NCI-H1436 (cell line): ENCODE results near the gene PRDM16.

Experiments used
- DNase-seq: peaks from one replicate; lab custom pipeline; 2025; lab: John Stamatoyannopoulos, UW

Gene PRDM16

GRCh38 chr1:3068564-3069431 lies at the start of gene PRDM16:
TSS of gene PRDM16 (plus strand) at chr1:3069203. CDS start at chr1:3069260, 57 bp downstream.
- peak; percentile 29 for DNase-seq

GRCh38 chr1:3019516-3020051 lies 49.4 kb upstream of the PRDM16 start:
- no peak for DNase-seq

- no peak for DNase-seq
Measured at GRCh38 chr1:3020263-3020909, 48.6 kb upstream of the PRDM16 start.

- no peak for DNase-seq
Measured at GRCh38 chr1:3021233-3021671, 47.8 kb upstream of the PRDM16 start, which contains the start of gene ACTRT2. TSS of gene ACTRT2 (plus strand) at chr1:3021467. CDS start at chr1:3021687, 220 bp downstream.

GRCh38 chr1:3021801-3022401 lies 47.1 kb upstream of the PRDM16 start:
- DNase-seq: no peak

- DNase-seq: no peak
Measured at GRCh38 chr1:3022511-3022973, 46.5 kb upstream of the PRDM16 start.

- DNase-seq: no peak
Measured at GRCh38 chr1:3022976-3023375, 46.0 kb upstream of the PRDM16 start.

GRCh38 chr1:3024019-3024418 lies 45.0 kb upstream of the PRDM16 start:
- DNase-seq: no peak

GRCh38 chr1:3024588-3024987 lies 44.4 kb upstream of the PRDM16 start:
- DNase-seq: no peak

GRCh38 chr1:3026124-3026523 lies 42.9 kb upstream of the PRDM16 start:
- no peak for DNase-seq

GRCh38 chr1:3026581-3027391 lies 42.2 kb upstream of the PRDM16 start:
- DNase-seq: no peak

GRCh38 chr1:3027611-3028371 lies 41.2 kb upstream of the PRDM16 start:
- no peak for DNase-seq

- peak; percentile 28 for DNase-seq
Measured at GRCh38 chr1:3028531-3029282, 40.3 kb upstream of the PRDM16 start.

GRCh38 chr1:3029481-3029961 lies 39.5 kb upstream of the PRDM16 start:
- no peak for DNase-seq

GRCh38 chr1:3029991-3030662 lies 38.9 kb upstream of the PRDM16 start:
- no peak for DNase-seq

GRCh38 chr1:3030663-3031381 lies 38.2 kb upstream of the PRDM16 start:
- DNase-seq: no peak

GRCh38 chr1:3031401-3032221 lies 37.4 kb upstream of the PRDM16 start:
- DNase-seq: no peak
